Measurements from ENCODE around the gene AGR3.

Gene AGR3

GRCh38 chr7:16881844-16882243 is at the start of gene AGR3:
Gene AGR3, minus strand, starts transcription at chr7:16881983. Its CDS starts 3,365 bp downstream, at chr7:16878618.
- no peak within 1 kb of the TSS for H3K27ac ChIP-seq
- TF ChIP-seq CTCF (IDR thresholded peaks at IDR 0.05; ENCODE audit: low read depth, low read length), result no peak
- H3K27me3 ChIP-seq (ENCODE audit: insufficient read depth, low read depth, severe bottlenecking), result no peaks in the 10 kb centered on the region
- DNase-seq, result no peak
- H3K4me3 ChIP-seq (ENCODE audit: low read depth, low read length), result no peak within 1 kb of the TSS
- H3K36me3 ChIP-seq, result no peaks in the 10 kb centered on the region
- no peaks in the 10 kb centered on the region for H3K9me3 ChIP-seq (ENCODE audit: severe bottlenecking)

- Histone ChIP-seq H3K4me3 (ENCODE audit: low read depth, low read length) (no peak overlapping the region), H3K27me3 (ENCODE audit: insufficient read depth, low read depth, severe bottlenecking) (no peaks in the 10 kb centered on the region), H3K9me3 (ENCODE audit: severe bottlenecking) (no peaks in the 10 kb centered on the region), H3K27ac (no peak overlapping the region), H3K36me3 (no peaks in the 10 kb centered on the region)
- no peak for DNase-seq
- no peak for TF ChIP-seq CTCF (IDR thresholded peaks at IDR 0.05; ENCODE audit: low read depth, low read length)
These were observed 49.2 kb upstream of the AGR3 start for GRCh38 chr7:16930946-16931345.

GRCh38 chr7:16929146-16929762 is 47.5 kb upstream of the AGR3 start:
- no peak for DNase-seq
- Histone ChIP-seq H3K27me3 (ENCODE audit: insufficient read depth, low read depth, severe bottlenecking) (no peaks in the 10 kb centered on the region), H3K36me3 (no peaks in the 10 kb centered on the region), H3K9me3 (ENCODE audit: severe bottlenecking) (no peaks in the 10 kb centered on the region), H3K4me3 (ENCODE audit: low read depth, low read length) (no peak overlapping the region), H3K27ac (no peak overlapping the region)
- TF ChIP-seq CTCF (IDR thresholded peaks at IDR 0.05; ENCODE audit: low read depth, low read length), result no peak

- no peak for TF ChIP-seq CTCF (IDR thresholded peaks at IDR 0.05; ENCODE audit: low read depth, low read length)
- no peak for DNase-seq
- H3K27ac ChIP-seq, result no peak overlapping the region
- H3K9me3 ChIP-seq (ENCODE audit: severe bottlenecking), result no peaks in the 10 kb centered on the region
- H3K4me3 ChIP-seq (ENCODE audit: low read depth, low read length), result no peak overlapping the region
- H3K36me3 ChIP-seq, result no peaks in the 10 kb centered on the region
- no peaks in the 10 kb centered on the region for H3K27me3 ChIP-seq (ENCODE audit: insufficient read depth, low read depth, severe bottlenecking)
These were observed 45.1 kb upstream of the AGR3 start for GRCh38 chr7:16926861-16927260.

GRCh38 chr7:16926283-16926682 is 44.5 kb upstream of the AGR3 start:
- peak; percentile 22 for DNase-seq

More at GRCh38 chr7:16926283-16926682, 44.5 kb upstream of the AGR3 start:
- peak; percentile 68 for TF ChIP-seq CTCF (IDR thresholded peaks at IDR 0.05; ENCODE audit: low read depth, low read length)
- Histone ChIP-seq H3K4me3 (ENCODE audit: low read depth, low read length) (no peak overlapping the region), H3K27me3 (ENCODE audit: insufficient read depth, low read depth, severe bottlenecking) (no peaks in the 10 kb centered on the region), H3K36me3 (no peaks in the 10 kb centered on the region), H3K9me3 (ENCODE audit: severe bottlenecking) (no peaks in the 10 kb centered on the region), H3K27ac (no peak overlapping the region)
